HepG2 (cell line): ENCODE data around the gene OR6V1. TPM values are rescaled to one million over a fixed set of nuclear protein-coding genes. Genes with fewer than 3 reads are reported as not detected.

ENCODE experiments used
- ATAC-seq: fragments of 200-7000 bp; cut with Tn5 transposase; 3 replicates; pipeline ENCODE4 v1.9.1; 2020; ENCODE audit warnings: mild to moderate bottlenecking, moderate library complexity
- BruUV-seq: library from RNA; stranded (reverse); fragments of 400-500 nt; replicated peaks from 2 replicates; lab custom pipeline; 2021; lab: Mats Ljungman, UMichigan
- CTCF ChIA-PET: fragments of 300-600 bp; formaldehyde crosslinking; extraction: SDS; loops from one replicate; lab custom pipeline; 2021; ENCODE audit warnings: low total read pairs, inconsistent platforms, low intra/inter-chr PET ratio; lab: Yijun Ruan, JAX
- POLR2A ChIA-PET: fragments of 350-600 bp; sonication (Branson Sonifier 250); formaldehyde crosslinking; loops from one replicate; lab custom pipeline; 2020; ENCODE audit warnings: antibody characterized with exemption, inconsistent platforms; lab: Yijun Ruan, JAX
- DNase-seq: peaks from one replicate; pipeline ENCODE4 v3.0.0-alpha.2; 2015; ENCODE audit warnings: low spot score
- FAIRE-seq: peaks from 3 replicates; lab custom pipeline; 2011; peaks lifted over from hg19 to GRCh38; lab: Jason Lieb, UNC
- H2AFZ ChIP-seq: one replicate; pipeline ENCODE4 v1.6.1; 2011; ENCODE audit warnings: low read length, inconsistent platforms
- H3K27ac ChIP-seq: fragments of 300-600 bp; 3 replicates; pipeline ENCODE4 v1.8.0; 2011; ENCODE audit warnings: mixed run types, mild to moderate bottlenecking, mixed read lengths, low read length, inconsistent platforms; ENCODE audit not compliant: insufficient read depth; ENCODE audit errors: extremely low read length
- H3K27me3 ChIP-seq, 2 experiments: fragments of 200-600 bp in 1 of 2; 2 replicates in 1 of 2; 3 replicates in 1 of 2; pipeline versions ENCODE4 v1.6.0 to v1.8.0; 2011; ENCODE audit warnings: low read length in 2 of 2, mild to moderate bottlenecking in 2 of 2, moderate library complexity in 2 of 2, inconsistent platforms in 1 of 2; ENCODE audit not compliant: insufficient read depth in 2 of 2, control insufficient read depth in 1 of 2
- H3K36me3 ChIP-seq, 2 experiments: fragments of 200-600 bp in 1 of 2; replicated peaks in 1 of 2; 2 replicates in 1 of 2; 3 replicates in 1 of 2; pipeline versions ENCODE4 v1.5.1 to v1.8.0; 2011; ENCODE audit warnings: low read length in 2 of 2, inconsistent platforms in 1 of 2; ENCODE audit not compliant: insufficient read depth in 2 of 2, control insufficient read depth in 1 of 2
- H3K4me1 ChIP-seq: 2 replicates; pipeline ENCODE4 v1.5.1; 2012; ENCODE audit warnings: low read length, inconsistent platforms; ENCODE audit not compliant: insufficient read depth
- H3K4me2 ChIP-seq: 2 replicates; pipeline ENCODE4 v1.6.0; 2011; ENCODE audit warnings: low read depth, low read length, inconsistent platforms
- H3K4me3 ChIP-seq, 3 experiments: fragments of 200-600 bp in 1 of 3; sonication (generic), shearing (Covaris generic) in 1 of 3; replicated peaks in 1 of 3; 2 replicates each; pipeline ENCODE4 v1.5.1; 2011 to 2016; ENCODE audit warnings: low read length in 3 of 3, inconsistent platforms in 2 of 3, low read depth in 2 of 3, mild to moderate bottlenecking in 2 of 3, control low read depth in 1 of 3, mixed read lengths in 1 of 3; ENCODE audit not compliant: insufficient read depth in 1 of 3
- H3K79me2 ChIP-seq: one replicate; pipeline ENCODE4 v1.6.1; 2011; ENCODE audit warnings: low read length, inconsistent platforms; ENCODE audit not compliant: insufficient read depth
- H3K9ac ChIP-seq: 2 replicates; pipeline ENCODE4 v1.6.0; 2011; ENCODE audit warnings: mild to moderate bottlenecking, low read depth, low read length, inconsistent platforms; ENCODE audit not compliant: insufficient read depth
- H3K9me3 ChIP-seq: 2 replicates; pipeline ENCODE4 v1.5.1; 2012; ENCODE audit warnings: mild to moderate bottlenecking, low read length
- H4K20me1 ChIP-seq: 2 replicates; pipeline ENCODE4 v1.6.0; 2011; ENCODE audit warnings: inconsistent platforms, mild to moderate bottlenecking, low read length, moderate library complexity; ENCODE audit not compliant: insufficient read depth
- AHR ChIP-seq: IDR thresholded peaks from 2 replicates; pipeline ENCODE4 v1.6.1; 2018; ENCODE audit warnings: missing genetic modification reagents, missing compliant biosample characterization
- ASH2L ChIP-seq: fragments of 300-600, 200-600 bp; sonication (generic); IDR thresholded peaks from 2 replicates; pipeline ENCODE4 v1.7.0; 2017; ENCODE audit warnings: low read depth, mild to moderate bottlenecking, moderate library complexity, mixed read lengths, low read length; ENCODE audit not compliant: insufficient read length
- CENPBD1 ChIP-seq: sonication (generic); formaldehyde crosslinking; IDR thresholded peaks from 2 replicates; pipeline ENCODE4 v1.8.0; 2022; ENCODE audit warnings: missing genetic modification reagents, low read depth, mild to moderate bottlenecking, borderline replicate concordance
- CENPX ChIP-seq: sonication (generic); formaldehyde crosslinking; IDR thresholded peaks from 2 replicates; pipeline ENCODE4 v1.9.0; 2021; ENCODE audit warnings: mild to moderate bottlenecking, missing genetic modification reagents, moderate library complexity
- FOSL2 ChIP-seq: sonication (generic); formaldehyde crosslinking; IDR thresholded peaks from 2 replicates; pipeline ENCODE4 v1.4.0; 2020; ENCODE audit warnings: missing genetic modification reagents
- HNRNPLL ChIP-seq: fragments of 200-400 bp; formaldehyde crosslinking; IDR thresholded peaks from 2 replicates; pipeline ENCODE4 v1.6.1; 2017; ENCODE audit warnings: mild to moderate bottlenecking, low read depth, low read length; ENCODE audit not compliant: poor library complexity, severe bottlenecking
- HOXD1 ChIP-seq: sonication (generic); formaldehyde crosslinking; IDR thresholded peaks from 2 replicates; pipeline ENCODE4 v1.5.0; 2020; ENCODE audit warnings: missing genetic modification reagents
- KMT2B ChIP-seq: IDR thresholded peaks from 2 replicates; pipeline ENCODE4 v1.6.1; 2016; ENCODE audit warnings: missing genetic modification reagents, missing compliant biosample characterization
- MAFF ChIP-seq: IDR thresholded peaks from 2 replicates; pipeline ENCODE4 v1.6.1; 2011; ENCODE audit warnings: low read depth, low read length, improper control_type of control experiment
- NFE2 ChIP-seq: sonication (generic); formaldehyde crosslinking; IDR thresholded peaks from 2 replicates; pipeline ENCODE4 v1.4.0; 2020; ENCODE audit warnings: missing genetic modification reagents
- PHF5A ChIP-seq: IDR thresholded peaks from one replicate; pipeline ENCODE4 v1.6.1; 2018; ENCODE audit warnings: low read depth, missing genetic modification reagents; ENCODE audit not compliant: unreplicated experiment
- ZNF136 ChIP-seq: sonication (generic); formaldehyde crosslinking; IDR thresholded peaks from 2 replicates; pipeline ENCODE4 v1.8.1; 2022; ENCODE audit warnings: low read depth, mild to moderate bottlenecking, moderate library complexity, missing genetic modification reagents
- ZNF451 ChIP-seq: sonication (generic); formaldehyde crosslinking; IDR thresholded peaks from 2 replicates; pipeline ENCODE4 v1.5.0; 2020; ENCODE audit warnings: mild to moderate bottlenecking, missing genetic modification reagents
- ZNF569 ChIP-seq: sonication (generic); formaldehyde crosslinking; IDR thresholded peaks from 2 replicates; pipeline ENCODE4 v1.5.0; 2020; ENCODE audit warnings: mild to moderate bottlenecking, missing genetic modification reagents, moderate library complexity, borderline replicate concordance
- ZNF781 ChIP-seq: sonication (generic); formaldehyde crosslinking; IDR thresholded peaks from 2 replicates; pipeline ENCODE4 v1.5.1; 2020; ENCODE audit warnings: borderline replicate concordance, mild to moderate bottlenecking, missing genetic modification reagents; ENCODE audit errors: not compliant biosample characterization
- WGBS: methylation state at CpG from one replicate; pipeline ENCODE4 v1.1.6; 2017; ENCODE audit warnings: low lambda C conversion rate; 5-methylcytosine and 5-hydroxymethylcytosine counted together
- in situ Hi-C: cut with HindIII; loops from 2 replicates; pipeline ENCODE4 v1.10.0; 2017; ENCODE audit warnings: low pct_unique_long_range_greater_than_20kb; ENCODE audit not compliant: extremely low pct_ligation_motif_present
- intact Hi-C: fragments of 100-400 bp; cut with micrococcal nuclease; formaldehyde crosslinking; loops from one replicate; pipeline ENCODE4 v1.10.0; 2022; ENCODE audit not compliant: unreplicated experiment
- polyA plus RNA-seq, 8 experiments: library from polyadenylated mRNA; depleted of rRNA in 3 of 8; stranded (reverse) in 7 of 8; unstranded in 1 of 8; fragments of >200 nt; fragmentation: Illumina TruSeq in 4 of 8; extraction: Trizol in 4 of 8; gene quantifications; 2 replicates each; pipeline versions ENCODE4 v1.2.1 to v1.2.3, GENCODE V29; 2011 to 2016; ENCODE audit warnings: low read depth in 4 of 8, missing spikeins in 1 of 8, mixed read lengths in 1 of 8; ENCODE audit not compliant: insufficient read depth in 1 of 8
- total RNA-seq, 5 experiments: library from RNA; depleted of rRNA; stranded (reverse); fragments of >200 nt; fragmentation: Illumina TruSeq; extraction: Trizol; gene quantifications; 2 replicates each; pipeline ENCODE4 v1.2.3, GENCODE V29; 2016; ENCODE audit warnings: low read depth in 1 of 5

Gene OR6V1
- total and polyA plus RNA-seq, 2 of the 13 experiments (the other 11 are each of a cell fraction or from before 2014, with no cell fraction given), result not detected

GRCh38 chr7:143025371-143025770 is 26.8 kb upstream of the OR6V1 start:
- Histone ChIP-seq H3K9ac (no peak overlapping the region), H2AFZ (no peak overlapping the region), H3K27ac (no peak overlapping the region), H4K20me1 (no peaks in the 10 kb centered on the region), H3K4me3 (no peak overlapping the region), H3K36me3 (no peaks in the 10 kb centered on the region), H3K79me2 (no peaks in the 10 kb centered on the region), H3K9me3 (no peaks in the 10 kb centered on the region), H3K4me2 (no peak overlapping the region), H3K27me3 (no peaks in the 10 kb centered on the region), H3K4me1 (no peaks in the 10 kb centered on the region)
- FAIRE-seq (no peak), DNase-seq (no peak), ATAC-seq (no peak)
- CTCF ChIA-PET, result no interaction called here
- BruUV-seq, result no TSS peak
- intact Hi-C loops, result no loop called here
- whole genome bisulfite sequencing, result 41% methylated on average over 2 of the region's 2 CpGs
- in situ Hi-C loops, result no loop called here
- no peak for TF ChIP-seq HOXD1 (CRISPR knock-in tag)
- TF ChIP-seq ZNF451 (CRISPR knock-in tag), result no peak
- no peak for TF ChIP-seq AHR (CRISPR knock-in tag)
- TF ChIP-seq NFE2, result no peak
- no peak for TF ChIP-seq CENPBD1 (CRISPR knock-in tag)
- TF ChIP-seq MAFF, result no peak
- TF ChIP-seq ZNF781 (CRISPR knock-in tag), result no peak
- no peak for TF ChIP-seq ZNF569
- TF ChIP-seq ASH2L, result no peak
- TF ChIP-seq KMT2B (CRISPR knock-in tag), result no peak
- no peak for TF ChIP-seq PHF5A (CRISPR knock-in tag)
- TF ChIP-seq CENPX (CRISPR knock-in tag), result no peak
- TF ChIP-seq HNRNPLL, result no peak
- no peak for TF ChIP-seq FOSL2 (CRISPR knock-in tag)
- no peak for TF ChIP-seq ZNF136 (CRISPR knock-in tag)
- POLR2A ChIA-PET, result no interaction called here
